MM.1S (cell line): ENCODE data around the gene MYRF.

Source experiments
- DNase-seq: peaks from one replicate; pipeline ENCODE4 v3.0.0-alpha.2; 2015
- H2AFZ ChIP-seq: fragments of 300-600 bp; sonication (generic); 2 replicates; pipeline ENCODE4 v1.6.0; 2016; ENCODE audit warnings: antibody characterized with exemption, low read length
- H3F3A ChIP-seq: fragments of 300-600 bp; sonication (generic); 2 replicates; pipeline ENCODE4 v1.6.1; 2016; ENCODE audit warnings: mild to moderate bottlenecking, antibody characterized with exemption, low read length, moderate library complexity, mixed read lengths; ENCODE audit not compliant: insufficient read depth
- H3K27ac ChIP-seq: fragments of 300-600 bp; sonication (generic); 2 replicates; pipeline ENCODE4 v1.5.1; 2016; ENCODE audit warnings: mild to moderate bottlenecking, low read length
- H3K27me3 ChIP-seq: fragments of 300-600 bp; sonication (generic); replicated peaks from 2 replicates; pipeline ENCODE4 v1.6.0; 2016; ENCODE audit warnings: low read length; ENCODE audit not compliant: insufficient read depth
- H3K36me3 ChIP-seq: fragments of 300-600 bp; sonication (generic); replicated peaks from 2 replicates; pipeline ENCODE4 v1.6.1; 2016; ENCODE audit warnings: mild to moderate bottlenecking, low read length, mixed read lengths; ENCODE audit not compliant: insufficient read depth
- H3K4me1 ChIP-seq: fragments of 300-600 bp; sonication (generic); 2 replicates; pipeline ENCODE4 v1.6.1; 2016; ENCODE audit warnings: low read length, mixed read lengths
- H3K4me2 ChIP-seq: fragments of 300-600 bp; sonication (generic); 2 replicates; pipeline ENCODE4 v1.6.0; 2016; ENCODE audit warnings: low read depth, low read length
- H3K4me3 ChIP-seq: fragments of 300-600 bp; sonication (generic); 2 replicates; pipeline ENCODE4 v1.5.1; 2016; ENCODE audit warnings: low read length, mixed read lengths
- H3K79me2 ChIP-seq: fragments of 300-600 bp; sonication (generic); 2 replicates; pipeline ENCODE4 v1.6.1; 2016; ENCODE audit warnings: mixed run types, low read length, mixed read lengths
- H3K9ac ChIP-seq: fragments of 300-600 bp; sonication (generic); 2 replicates; pipeline ENCODE4 v1.6.1; 2016; ENCODE audit warnings: low read length, mixed read lengths
- H3K9me2 ChIP-seq: fragments of 300-600 bp; sonication (generic); replicated peaks from 2 replicates; pipeline ENCODE4 v1.6.1; 2016; ENCODE audit warnings: mild to moderate bottlenecking, low read length, mixed read lengths; ENCODE audit not compliant: insufficient read depth
- H3K9me3 ChIP-seq: fragments of 300-600 bp; sonication (generic); replicated peaks from 2 replicates; pipeline ENCODE4 v1.6.1; 2016; ENCODE audit warnings: mild to moderate bottlenecking, low read length, mixed read lengths; ENCODE audit not compliant: insufficient read depth
- H4K20me1 ChIP-seq: fragments of 300-600 bp; sonication (generic); 2 replicates; pipeline ENCODE4 v1.6.1; 2016; ENCODE audit warnings: mild to moderate bottlenecking, low read length, moderate library complexity, mixed read lengths; ENCODE audit not compliant: insufficient read depth
- CTCF ChIP-seq: fragments of 300-600 bp; sonication (generic); IDR thresholded peaks from 2 replicates; pipeline ENCODE4 v1.5.1; 2016; ENCODE audit warnings: antibody characterized with exemption, low read length, mixed read lengths
- EZH2 ChIP-seq: fragments of 300-600 bp; sonication (generic); optimal IDR thresholded peaks from 2 replicates; pipeline ENCODE3; 2017; ENCODE audit warnings: low read depth, mild to moderate bottlenecking, antibody characterized with exemption, low read length, mixed read lengths
- EZH2phosphoT487 ChIP-seq: fragments of 300-600 bp; sonication (generic); IDR thresholded peaks from 2 replicates; pipeline ENCODE4 v1.6.1; 2018; ENCODE audit warnings: antibody characterized with exemption, low read length

The MYRF gene

GRCh38 chr11:61778920-61779650, 26.6 kb downstream of the MYRF start:
- H2AFZ ChIP-seq, result no peak overlapping the region
- H3K27me3 ChIP-seq, result peaks cover 11% of the 10 kb centered on the region
- H3K9ac ChIP-seq, result no peak overlapping the region
- no peaks in the 10 kb centered on the region for H3K36me3 ChIP-seq
- H3K9me2 ChIP-seq, result no peaks in the 10 kb centered on the region
- TF ChIP-seq EZH2 (no peak), EZH2phosphoT487 (no peak), CTCF (no peak)
- DNase-seq, result no peak
- H3K4me3 ChIP-seq, result no peak overlapping the region
- H3K79me2 ChIP-seq, result no peaks in the 10 kb centered on the region
- H4K20me1 ChIP-seq, result no peaks in the 10 kb centered on the region
- H3K4me1 ChIP-seq, result no peaks in the 10 kb centered on the region
- no peak overlapping the region for H3K27ac ChIP-seq
- H3K4me2 ChIP-seq, result no peak overlapping the region
- no peaks in the 10 kb centered on the region for H3K9me3 ChIP-seq
- no peaks in the 10 kb centered on the region for H3F3A ChIP-seq

GRCh38 chr11:61779666-61780525, 27.5 kb downstream of the MYRF start:
- no peak overlapping the region for H3K9ac ChIP-seq
- H3F3A ChIP-seq, result no peaks in the 10 kb centered on the region
- no peak overlapping the region for H3K4me3 ChIP-seq
- no peaks in the 10 kb centered on the region for H4K20me1 ChIP-seq
- H2AFZ ChIP-seq, result no peak overlapping the region
- no peaks in the 10 kb centered on the region for H3K9me2 ChIP-seq
- no peaks in the 10 kb centered on the region for H3K4me1 ChIP-seq
- H3K27me3 ChIP-seq, result peaks cover 7% of the 10 kb centered on the region
- H3K36me3 ChIP-seq, result no peaks in the 10 kb centered on the region
- no peak for DNase-seq
- no peak overlapping the region for H3K27ac ChIP-seq
- no peaks in the 10 kb centered on the region for H3K9me3 ChIP-seq
- H3K79me2 ChIP-seq, result no peaks in the 10 kb centered on the region
- H3K4me2 ChIP-seq, result no peak overlapping the region
- TF ChIP-seq EZH2phosphoT487, result no peak
- TF ChIP-seq CTCF, result no peak

- H3F3A ChIP-seq, result no peaks in the 10 kb centered on the region
- no peak for TF ChIP-seq CTCF
- no peak for TF ChIP-seq EZH2
- TF ChIP-seq EZH2phosphoT487, result no peak
- no peaks in the 10 kb centered on the region for H3K4me1 ChIP-seq
- H3K4me3 ChIP-seq, result no peak overlapping the region
- H3K27ac ChIP-seq, result no peak overlapping the region
- H4K20me1 ChIP-seq, result no peaks in the 10 kb centered on the region
- no peaks in the 10 kb centered on the region for H3K36me3 ChIP-seq
- no peaks in the 10 kb centered on the region for H3K9me3 ChIP-seq
- DNase-seq, result no peak
- no peaks in the 10 kb centered on the region for H3K27me3 ChIP-seq
- H3K9ac ChIP-seq, result no peak overlapping the region
- H2AFZ ChIP-seq, result no peak overlapping the region
- no peaks in the 10 kb centered on the region for H3K79me2 ChIP-seq
- no peak overlapping the region for H3K4me2 ChIP-seq
- no peaks in the 10 kb centered on the region for H3K9me2 ChIP-seq
These were observed 28.2 kb downstream of the MYRF start for GRCh38 chr11:61780581-61781162.
